ENCODE measurements around the gene EMX2.

EMX2 gene

DNA sequence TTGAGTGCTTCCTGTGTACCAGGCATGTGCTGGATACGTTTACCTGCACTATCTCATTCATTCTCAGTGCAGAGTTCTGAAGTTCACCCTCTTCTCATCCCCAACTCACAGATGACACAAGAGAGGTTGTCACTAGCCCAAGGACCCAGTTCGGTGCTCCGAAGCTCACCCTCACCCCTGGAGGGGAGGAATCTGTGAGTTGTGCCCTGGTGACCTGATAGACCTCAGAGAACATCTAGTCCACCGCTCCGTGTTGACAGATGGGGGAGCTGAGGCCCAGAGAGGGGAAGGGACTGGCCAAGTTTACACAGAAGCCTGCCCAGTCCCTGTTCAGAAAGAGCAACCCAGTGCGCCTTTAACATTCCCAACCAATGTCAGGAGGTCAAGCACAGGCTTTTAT, 44.8 kb upstream of the EMX2 start:
- Histone ChIP-seq H3K4me3 (ENCODE audit: low read length) (no peak overlapping the region), H3K27ac (ENCODE audit: low read depth, low read length) (no peak overlapping the region), H3K79me2 (ENCODE audit: control insufficient read depth, low read length) (no peaks in the 10 kb centered on the region), H4K20me1 (ENCODE audit: control insufficient read depth, insufficient read depth, low read depth, low read length) (no peaks in the 10 kb centered on the region), H3K4me1 (ENCODE audit: control insufficient read depth, low read length) (peaks cover under 1% of the 10 kb centered on the region; the same call in 1 of the 2 replicates), H3K27me3 (ENCODE audit: control insufficient read depth, low read length) (no peaks in the 10 kb centered on the region; the same call in 1 of the 2 replicates), H3K36me3 (ENCODE audit: control insufficient read depth, low read length) (no peaks in the 10 kb centered on the region), H3K9me2 (replicated peaks; ENCODE audit: control insufficient read depth, low read length) (no peaks in the 10 kb centered on the region), H3K4me2 (ENCODE audit: low read length) (no peak overlapping the region), H3K9me3 (ENCODE audit: control insufficient read depth, insufficient read depth, low read length) (no peaks in the 10 kb centered on the region), H3F3A (ENCODE audit: control insufficient read depth, insufficient read depth) (no peaks in the 10 kb centered on the region)
- TF ChIP-seq EZH2phosphoT487 (IDR thresholded peaks at IDR 0.05; ENCODE audit: borderline replicate concordance, low read length) = no peak
- TF ChIP-seq, protein P1, sequence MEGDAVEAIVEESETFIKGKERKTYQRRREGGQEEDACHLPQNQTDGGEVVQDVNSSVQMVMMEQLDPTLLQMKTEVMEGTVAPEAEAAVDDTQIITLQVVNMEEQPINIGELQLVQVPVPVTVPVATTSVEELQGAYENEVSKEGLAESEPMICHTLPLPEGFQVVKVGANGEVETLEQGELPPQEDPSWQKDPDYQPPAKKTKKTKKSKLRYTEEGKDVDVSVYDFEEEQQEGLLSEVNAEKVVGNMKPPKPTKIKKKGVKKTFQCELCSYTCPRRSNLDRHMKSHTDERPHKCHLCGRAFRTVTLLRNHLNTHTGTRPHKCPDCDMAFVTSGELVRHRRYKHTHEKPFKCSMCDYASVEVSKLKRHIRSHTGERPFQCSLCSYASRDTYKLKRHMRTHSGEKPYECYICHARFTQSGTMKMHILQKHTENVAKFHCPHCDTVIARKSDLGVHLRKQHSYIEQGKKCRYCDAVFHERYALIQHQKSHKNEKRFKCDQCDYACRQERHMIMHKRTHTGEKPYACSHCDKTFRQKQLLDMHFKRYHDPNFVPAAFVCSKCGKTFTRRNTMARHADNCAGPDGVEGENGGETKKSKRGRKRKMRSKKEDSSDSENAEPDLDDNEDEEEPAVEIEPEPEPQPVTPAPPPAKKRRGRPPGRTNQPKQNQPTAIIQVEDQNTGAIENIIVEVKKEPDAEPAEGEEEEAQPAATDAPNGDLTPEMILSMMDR (IDR thresholded peaks at IDR 0.05; ENCODE audit: low read depth, low read length, poor library complexity, severe bottlenecking) = no peak

DNA sequence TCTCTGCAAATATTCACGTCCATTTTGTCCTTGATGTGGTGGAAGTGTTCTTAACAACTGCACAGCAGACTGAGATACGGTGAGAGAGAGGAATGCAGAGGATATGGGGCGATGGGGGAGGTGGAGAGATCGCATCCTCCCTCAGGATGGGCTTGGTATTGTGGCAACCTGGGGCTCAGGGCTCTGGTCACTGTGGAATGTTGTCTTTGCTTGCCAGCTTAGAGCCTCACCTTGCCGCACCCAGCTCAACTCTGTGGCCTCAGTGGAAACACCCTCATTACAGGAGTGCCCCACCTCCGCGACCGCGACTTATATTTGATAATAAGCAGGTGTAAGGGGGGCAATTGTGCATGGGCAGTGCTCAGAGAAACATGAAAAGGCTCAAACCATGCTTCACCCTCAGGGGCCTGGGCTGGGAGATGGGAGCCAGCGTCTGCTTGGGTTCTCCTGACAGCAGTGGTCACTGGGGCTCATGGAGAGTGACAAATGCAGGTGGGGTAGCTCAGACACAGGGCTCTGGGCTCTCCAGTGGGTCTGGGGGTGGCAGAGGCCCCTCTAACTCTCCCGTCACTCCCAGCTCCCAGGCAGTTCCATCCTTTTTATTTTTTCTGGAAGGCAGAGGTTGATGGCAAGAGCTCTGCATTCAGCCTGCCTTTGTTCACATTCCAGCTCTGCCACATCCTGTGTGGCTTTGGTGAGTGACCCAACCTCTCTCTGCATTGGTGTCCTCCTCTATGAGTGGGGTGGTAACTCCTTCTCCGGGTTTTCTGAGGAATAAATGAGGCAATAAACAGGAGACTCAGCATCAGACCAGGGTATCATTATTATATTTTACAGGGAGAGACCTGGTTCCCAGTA, 43.1 kb upstream of the EMX2 start:
- H3K4me3 ChIP-seq (ENCODE audit: low read length) = no peak overlapping the region

GRCh38 chr10:117500456-117500855, 42.1 kb upstream of the EMX2 start:
- H4K20me1 ChIP-seq (ENCODE audit: control insufficient read depth, insufficient read depth, low read depth, low read length) = no peaks in the 10 kb centered on the region
- no peaks in the 10 kb centered on the region for H3F3A ChIP-seq (ENCODE audit: control insufficient read depth, insufficient read depth)
- H3K36me3 ChIP-seq (ENCODE audit: control insufficient read depth, low read length) = no peaks in the 10 kb centered on the region
- no peaks in the 10 kb centered on the region for H3K79me2 ChIP-seq (ENCODE audit: control insufficient read depth, low read length)
- no peak overlapping the region for H3K4me2 ChIP-seq (ENCODE audit: low read length)
- H3K4me3 ChIP-seq (ENCODE audit: low read length) = no peak overlapping the region
- H3K4me1 ChIP-seq (ENCODE audit: control insufficient read depth, low read length) = no peaks in the 10 kb centered on the region
- H3K27ac ChIP-seq (ENCODE audit: low read depth, low read length) = no peak overlapping the region
- H3K9me3 ChIP-seq (ENCODE audit: control insufficient read depth, insufficient read depth, low read length) = no peaks in the 10 kb centered on the region
- no peaks in the 10 kb centered on the region for H3K9me2 ChIP-seq (replicated peaks; ENCODE audit: control insufficient read depth, low read length)
- TF ChIP-seq, protein P1 (IDR thresholded peaks at IDR 0.05; ENCODE audit: low read depth, low read length, poor library complexity, severe bottlenecking) = no peak
- no peaks in the 10 kb centered on the region for H3K27me3 ChIP-seq (ENCODE audit: control insufficient read depth, low read length)

More for the DNA sequence above, 43.1 kb upstream of the EMX2 start:
- Histone ChIP-seq H3K4me2 (ENCODE audit: low read length) (no peak overlapping the region), H3K79me2 (ENCODE audit: control insufficient read depth, low read length) (no peaks in the 10 kb centered on the region), H3K9me2 (replicated peaks; ENCODE audit: control insufficient read depth, low read length) (no peaks in the 10 kb centered on the region), H4K20me1 (ENCODE audit: control insufficient read depth, insufficient read depth, low read depth, low read length) (no peaks in the 10 kb centered on the region), H3K27me3 (ENCODE audit: control insufficient read depth, low read length) (no peaks in the 10 kb centered on the region), H3K27ac (ENCODE audit: low read depth, low read length) (no peak overlapping the region), H3F3A (ENCODE audit: control insufficient read depth, insufficient read depth) (no peaks in the 10 kb centered on the region), H3K36me3 (ENCODE audit: control insufficient read depth, low read length) (no peaks in the 10 kb centered on the region), H3K9me3 (ENCODE audit: control insufficient read depth, insufficient read depth, low read length) (no peaks in the 10 kb centered on the region), H3K4me1 (ENCODE audit: control insufficient read depth, low read length) (no peaks in the 10 kb centered on the region)
- no peak for TF ChIP-seq EZH2phosphoT487 (IDR thresholded peaks at IDR 0.05; ENCODE audit: borderline replicate concordance, low read length)
- TF ChIP-seq, protein P1 (IDR thresholded peaks at IDR 0.05; ENCODE audit: low read depth, low read length, poor library complexity, severe bottlenecking) = no peak
